ENCODE measurements around the gene ZDHHC11B.
"Not testable (repeated sequence)": the region's sequence is repeated elsewhere in the genome, so short reads cannot be mapped to it uniquely, and the experiment has no call there.

The ZDHHC11B gene

GRCh38 chr5:784428-785177, at the start of gene ZDHHC11B:
Gene ZDHHC11B, minus strand, starts transcription at chr5:784729. Its CDS starts 17,810 bp downstream, at chr5:766919.
- DNase-seq (ENCODE audit: low spot score) = peak; percentile 95

GRCh38 chr5:834013-834412, 49.5 kb upstream of the ZDHHC11B start:
- not testable (repeated sequence) for DNase-seq (ENCODE audit: low spot score)

- not testable (repeated sequence) for DNase-seq (ENCODE audit: low spot score)
These were observed 43.7 kb upstream of the ZDHHC11B start for GRCh38 chr5:828194-828593.

- not testable (repeated sequence) for DNase-seq (ENCODE audit: low spot score)
These were observed 41.0 kb upstream of the ZDHHC11B start for GRCh38 chr5:825544-825943.

- peak; percentile 0 for DNase-seq (ENCODE audit: low spot score)
These were observed 37.0 kb upstream of the ZDHHC11B start for GRCh38 chr5:821504-821903.

- no peak for DNase-seq (ENCODE audit: low spot score)
These were observed 35.7 kb upstream of the ZDHHC11B start for GRCh38 chr5:820245-820644.

- DNase-seq (ENCODE audit: low spot score) = no peak
These were observed 34.5 kb upstream of the ZDHHC11B start for GRCh38 chr5:819078-819477.

GRCh38 chr5:816176-816575, 31.6 kb upstream of the ZDHHC11B start:
- no peak for DNase-seq (ENCODE audit: low spot score)

- DNase-seq (ENCODE audit: low spot score) = no peak
These were observed 30.9 kb upstream of the ZDHHC11B start for GRCh38 chr5:815449-815848.

- not testable (repeated sequence) for DNase-seq (ENCODE audit: low spot score)
These were observed 29.0 kb upstream of the ZDHHC11B start for GRCh38 chr5:813575-813974.

- DNase-seq (ENCODE audit: low spot score) = not testable (repeated sequence)
These were observed 26.9 kb upstream of the ZDHHC11B start for GRCh38 chr5:811384-811783.

GRCh38 chr5:807719-808514, 23.4 kb upstream of the ZDHHC11B start:
- not testable (repeated sequence) for DNase-seq (ENCODE audit: low spot score)

GRCh38 chr5:801472-801871, 16.9 kb upstream of the ZDHHC11B start:
- no peak for DNase-seq (ENCODE audit: low spot score)

GRCh38 chr5:801055-801454, 16.5 kb upstream of the ZDHHC11B start:
- DNase-seq (ENCODE audit: low spot score) = not testable (repeated sequence)

- not testable (repeated sequence) for DNase-seq (ENCODE audit: low spot score)
These were observed 14.1 kb upstream of the ZDHHC11B start for GRCh38 chr5:798505-799138.

GRCh38 chr5:797986-798385, 13.5 kb upstream of the ZDHHC11B start:
- not testable (repeated sequence) for DNase-seq (ENCODE audit: low spot score)

- DNase-seq (ENCODE audit: low spot score) = not testable (repeated sequence)
These were observed 11.3 kb upstream of the ZDHHC11B start for GRCh38 chr5:795873-796272.

- DNase-seq (ENCODE audit: low spot score) = not testable (repeated sequence)
These were observed 10.4 kb upstream of the ZDHHC11B start for GRCh38 chr5:794948-795347.

- DNase-seq (ENCODE audit: low spot score) = not testable (repeated sequence)
These were observed 4.2 kb upstream of the ZDHHC11B start for GRCh38 chr5:788703-789102.

- not testable (repeated sequence) for DNase-seq (ENCODE audit: low spot score)
These were observed 3.3 kb upstream of the ZDHHC11B start for GRCh38 chr5:787857-788233.

GRCh38 chr5:787224-787856, 2.8 kb upstream of the ZDHHC11B start:
- not testable (repeated sequence) for DNase-seq (ENCODE audit: low spot score)

GRCh38 chr5:785181-785705, 714 bp upstream of the ZDHHC11B start:
- not testable (repeated sequence) for DNase-seq (ENCODE audit: low spot score)
